Measurements from ENCODE around the gene PSMB5. TPM values are rescaled to one million over a fixed set of nuclear protein-coding genes. Genes with fewer than 3 reads are reported as not detected.

PSMB5 gene
- total and polyA plus RNA-seq, 2 of the 13 experiments (the other 11 are each of a cell fraction or from before 2014, with no cell fraction given), result 705 to 871 TPM

DNA sequence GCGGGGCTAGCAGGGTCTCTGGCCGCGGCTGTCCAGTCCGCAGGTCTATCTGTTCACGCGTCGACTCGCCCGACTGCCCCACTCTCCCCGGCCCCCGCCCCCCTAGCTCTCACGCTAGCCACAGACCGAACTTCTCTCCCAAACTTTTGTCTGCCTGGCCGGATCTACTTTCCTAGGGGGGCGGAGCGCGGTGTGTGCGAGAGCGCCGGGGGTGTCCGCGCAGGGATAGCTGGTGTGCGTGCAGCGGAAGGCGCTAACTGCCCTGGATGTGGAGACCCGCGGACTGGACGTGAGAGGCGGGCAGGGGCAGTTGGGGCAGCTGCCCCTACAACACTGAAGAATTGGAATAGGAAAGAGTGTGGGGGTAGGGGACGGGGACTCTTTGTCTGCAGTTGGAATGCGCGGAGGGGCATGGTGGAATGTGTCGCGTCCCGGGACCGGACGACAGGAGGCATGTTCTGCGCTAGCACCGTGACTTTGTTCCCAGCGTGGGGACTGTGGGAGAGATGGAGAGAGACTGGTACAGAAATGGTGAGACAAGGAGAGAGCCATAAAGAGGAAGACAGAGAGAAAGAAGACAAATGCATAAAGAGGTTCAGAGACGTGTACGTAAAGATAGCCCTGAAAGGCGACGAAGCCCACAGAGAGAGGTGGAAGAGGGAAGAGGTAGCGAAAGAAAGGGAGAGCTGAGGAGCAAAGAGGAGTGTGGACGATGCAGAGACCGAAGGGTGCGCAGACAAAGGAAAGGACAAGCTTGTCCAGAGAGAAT is 52.0 kb downstream of the PSMB5 start, which contains the start of gene AJUBA (continued):
- TF ChIP-seq ZNF18 (CRISPR knock-in tag; IDR thresholded peaks at IDR 0.05; ENCODE audit: insufficient replicate concordance) (no peak), MIER2 (CRISPR knock-in tag; IDR thresholded peaks at IDR 0.05) (peak; percentile 41; the same call in 1 of the 2 replicates), HOXA3 (CRISPR knock-in tag; IDR thresholded peaks at IDR 0.05) (no peak), ARID5B (CRISPR knock-in tag; IDR thresholded peaks at IDR 0.05) (peak; percentile 89; the same call in 1 of the 2 replicates), EZH2 (conservative IDR thresholded peaks at IDR 0.05; ENCODE audit: low read depth, low read length) (no peak), ZNF674 (CRISPR knock-in tag; IDR thresholded peaks at IDR 0.05; ENCODE audit: low read depth) (no peak; the same call in 1 of the 2 replicates), ARNTL (CRISPR knock-in tag; IDR thresholded peaks at IDR 0.05) (peak; percentile 92), ZNF781 (CRISPR knock-in tag; IDR thresholded peaks at IDR 0.05; ENCODE audit: borderline replicate concordance, not compliant biosample characterization) (peak; percentile 100), ZNF501 (CRISPR knock-in tag; IDR thresholded peaks at IDR 0.05) (no peak), FOXJ3 (CRISPR knock-in tag; IDR thresholded peaks at IDR 0.05; ENCODE audit: borderline replicate concordance) (no peak), KLF12 (CRISPR knock-in tag; IDR thresholded peaks at IDR 0.05; ENCODE audit: borderline replicate concordance) (no peak), ZNF790 (CRISPR knock-in tag; IDR thresholded peaks at IDR 0.05; ENCODE audit: borderline replicate concordance) (no peak)
- TF ChIP-seq, protein P1, sequence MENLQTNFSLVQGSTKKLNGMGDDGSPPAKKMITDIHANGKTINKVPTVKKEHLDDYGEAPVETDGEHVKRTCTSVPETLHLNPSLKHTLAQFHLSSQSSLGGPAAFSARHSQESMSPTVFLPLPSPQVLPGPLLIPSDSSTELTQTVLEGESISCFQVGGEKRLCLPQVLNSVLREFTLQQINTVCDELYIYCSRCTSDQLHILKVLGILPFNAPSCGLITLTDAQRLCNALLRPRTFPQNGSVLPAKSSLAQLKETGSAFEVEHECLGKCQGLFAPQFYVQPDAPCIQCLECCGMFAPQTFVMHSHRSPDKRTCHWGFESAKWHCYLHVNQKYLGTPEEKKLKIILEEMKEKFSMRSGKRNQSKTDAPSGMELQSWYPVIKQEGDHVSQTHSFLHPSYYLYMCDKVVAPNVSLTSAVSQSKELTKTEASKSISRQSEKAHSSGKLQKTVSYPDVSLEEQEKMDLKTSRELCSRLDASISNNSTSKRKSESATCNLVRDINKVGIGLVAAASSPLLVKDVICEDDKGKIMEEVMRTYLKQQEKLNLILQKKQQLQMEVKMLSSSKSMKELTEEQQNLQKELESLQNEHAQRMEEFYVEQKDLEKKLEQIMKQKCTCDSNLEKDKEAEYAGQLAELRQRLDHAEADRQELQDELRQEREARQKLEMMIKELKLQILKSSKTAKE (CRISPR knock-in tag; IDR thresholded peaks at IDR 0.05; ENCODE audit: borderline replicate concordance), result no peak
- TF ChIP-seq, protein P2, sequence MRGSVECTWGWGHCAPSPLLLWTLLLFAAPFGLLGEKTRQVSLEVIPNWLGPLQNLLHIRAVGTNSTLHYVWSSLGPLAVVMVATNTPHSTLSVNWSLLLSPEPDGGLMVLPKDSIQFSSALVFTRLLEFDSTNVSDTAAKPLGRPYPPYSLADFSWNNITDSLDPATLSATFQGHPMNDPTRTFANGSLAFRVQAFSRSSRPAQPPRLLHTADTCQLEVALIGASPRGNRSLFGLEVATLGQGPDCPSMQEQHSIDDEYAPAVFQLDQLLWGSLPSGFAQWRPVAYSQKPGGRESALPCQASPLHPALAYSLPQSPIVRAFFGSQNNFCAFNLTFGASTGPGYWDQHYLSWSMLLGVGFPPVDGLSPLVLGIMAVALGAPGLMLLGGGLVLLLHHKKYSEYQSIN (CRISPR knock-in tag; IDR thresholded peaks at IDR 0.05; ENCODE audit: borderline replicate concordance), result no peak
- TF ChIP-seq, protein P3, sequence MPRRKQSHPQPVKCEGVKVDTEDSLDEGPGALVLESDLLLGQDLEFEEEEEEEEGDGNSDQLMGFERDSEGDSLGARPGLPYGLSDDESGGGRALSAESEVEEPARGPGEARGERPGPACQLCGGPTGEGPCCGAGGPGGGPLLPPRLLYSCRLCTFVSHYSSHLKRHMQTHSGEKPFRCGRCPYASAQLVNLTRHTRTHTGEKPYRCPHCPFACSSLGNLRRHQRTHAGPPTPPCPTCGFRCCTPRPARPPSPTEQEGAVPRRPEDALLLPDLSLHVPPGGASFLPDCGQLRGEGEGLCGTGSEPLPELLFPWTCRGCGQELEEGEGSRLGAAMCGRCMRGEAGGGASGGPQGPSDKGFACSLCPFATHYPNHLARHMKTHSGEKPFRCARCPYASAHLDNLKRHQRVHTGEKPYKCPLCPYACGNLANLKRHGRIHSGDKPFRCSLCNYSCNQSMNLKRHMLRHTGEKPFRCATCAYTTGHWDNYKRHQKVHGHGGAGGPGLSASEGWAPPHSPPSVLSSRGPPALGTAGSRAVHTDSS (CRISPR knock-in tag; conservative IDR thresholded peaks at IDR 0.05), result no peak
